SU-DHL-6 (cell line): Measurements from ENCODE around the gene SPATA20.

Experiments used
- H2AFZ ChIP-seq: fragments of 200-600 bp; sonication (generic); 2 replicates; pipeline ENCODE4 v1.6.1; 2014; ENCODE audit warnings: low read depth, mild to moderate bottlenecking, moderate library complexity, mixed read lengths, antibody characterized with exemption, low read length; ENCODE audit not compliant: severe bottlenecking
- H3F3A ChIP-seq: fragments of 200-600 bp; shearing (Covaris generic); 2 replicates; pipeline ENCODE4 v1.6.0; 2016; ENCODE audit warnings: antibody characterized with exemption, mild to moderate bottlenecking; ENCODE audit not compliant: insufficient read depth
- H3K27ac ChIP-seq: fragments of 200-600 bp; sonication (generic); 2 replicates; pipeline ENCODE4 v1.5.1; 2016; ENCODE audit warnings: low read depth, mild to moderate bottlenecking, low read length, moderate library complexity, mixed read lengths
- H3K27me3 ChIP-seq: fragments of 200-600 bp; sonication (generic), shearing (Covaris generic); 2 replicates; pipeline ENCODE4 v1.6.0; 2014; ENCODE audit warnings: mild to moderate bottlenecking, low read length
- H3K36me3 ChIP-seq: fragments of 200-600 bp; sonication (generic); 2 replicates; pipeline ENCODE4 v1.6.1; 2014; ENCODE audit warnings: mild to moderate bottlenecking, low read length, mixed read lengths
- H3K4me2 ChIP-seq: fragments of 300-600, 200-600 bp; shearing (Covaris generic), sonication (generic); 2 replicates; pipeline ENCODE4 v1.6.0; 2014; ENCODE audit warnings: low read length, low read depth, mild to moderate bottlenecking; ENCODE audit not compliant: poor library complexity, severe bottlenecking
- H3K4me3 ChIP-seq: fragments of 200-600 bp; sonication (generic); 2 replicates; pipeline ENCODE4 v1.5.1; 2014; ENCODE audit warnings: antibody characterized with exemption, low read length, mild to moderate bottlenecking, mixed read lengths; ENCODE audit not compliant: insufficient read depth, poor library complexity, severe bottlenecking
- H3K79me2 ChIP-seq: fragments of 200-600 bp; sonication (generic); 2 replicates; pipeline ENCODE4 v1.6.1; 2014; ENCODE audit warnings: mild to moderate bottlenecking, low read length, moderate library complexity; ENCODE audit not compliant: insufficient read depth
- H3K9ac ChIP-seq: fragments of 200-600 bp; sonication (generic); 2 replicates; pipeline ENCODE4 v1.7.0; 2014; ENCODE audit warnings: mild to moderate bottlenecking, low read length
- H3K9me2 ChIP-seq: fragments of 200-600 bp; sonication (generic); replicated peaks from 2 replicates; pipeline ENCODE4 v1.6.1; 2014; ENCODE audit warnings: low read length; ENCODE audit not compliant: insufficient read depth
- H3K9me3 ChIP-seq: fragments of 200-600 bp; sonication (generic); 2 replicates; pipeline ENCODE4 v1.6.1; 2014; ENCODE audit warnings: low read length, mixed read lengths; ENCODE audit not compliant: insufficient read depth
- H4K20me1 ChIP-seq: fragments of 200-600 bp; sonication (generic); 2 replicates; pipeline ENCODE4 v1.6.1; 2014; ENCODE audit warnings: low read depth, mild to moderate bottlenecking, antibody characterized with exemption, low read length, moderate library complexity, mixed read lengths
- CTCF ChIP-seq: fragments of 200-600 bp; sonication (generic); IDR thresholded peaks from one replicate; pipeline ENCODE4 v1.5.1; 2017; ENCODE audit warnings: antibody characterized with exemption, mild to moderate bottlenecking, low read length, moderate library complexity; ENCODE audit not compliant: insufficient read depth, poor library complexity, severe bottlenecking
- EZH2phosphoT487 ChIP-seq: fragments of 200-600 bp; sonication (generic), shearing (Covaris generic); conservative IDR thresholded peaks from 2 replicates; pipeline ENCODE4 v1.6.1; 2018; ENCODE audit warnings: mild to moderate bottlenecking, antibody characterized with exemption, low read length, moderate library complexity, mixed read lengths

SPATA20 gene

GRCh38 chr17:50577451-50577954 is 30.5 kb downstream of the SPATA20 start:
- Histone ChIP-seq H4K20me1 (no peaks in the 10 kb centered on the region), H3F3A (no peaks in the 10 kb centered on the region), H3K9me2 (no peaks in the 10 kb centered on the region), H3K36me3 (no peaks in the 10 kb centered on the region), H3K27ac (no peak overlapping the region), H3K4me2 (no peak overlapping the region), H3K4me3 (no peak overlapping the region), H3K27me3 (no peaks in the 10 kb centered on the region), H3K9me3 (no peaks in the 10 kb centered on the region), H2AFZ (no peak overlapping the region), H3K9ac (no peak overlapping the region), H3K79me2 (no peaks in the 10 kb centered on the region)
- TF ChIP-seq EZH2phosphoT487 (no peak), CTCF (no peak)

- Histone ChIP-seq H4K20me1 (no peaks in the 10 kb centered on the region), H2AFZ (no peak overlapping the region), H3K9me3 (no peaks in the 10 kb centered on the region), H3K27ac (no peak overlapping the region), H3K27me3 (no peaks in the 10 kb centered on the region), H3K4me2 (no peak overlapping the region), H3F3A (no peaks in the 10 kb centered on the region), H3K9ac (no peak overlapping the region), H3K4me3 (no peak overlapping the region), H3K79me2 (no peaks in the 10 kb centered on the region), H3K9me2 (no peaks in the 10 kb centered on the region), H3K36me3 (no peaks in the 10 kb centered on the region)
- TF ChIP-seq CTCF (no peak), EZH2phosphoT487 (no peak)
These were observed 31.2 kb downstream of the SPATA20 start for GRCh38 chr17:50578173-50578572.

- H3K27me3 ChIP-seq = no peaks in the 10 kb centered on the region
- no peak overlapping the region for H3K4me3 ChIP-seq
- H3K4me2 ChIP-seq = no peak overlapping the region
- no peaks in the 10 kb centered on the region for H3F3A ChIP-seq
- H3K9me2 ChIP-seq = no peaks in the 10 kb centered on the region
- no peak overlapping the region for H3K27ac ChIP-seq
- TF ChIP-seq EZH2phosphoT487 = no peak
- TF ChIP-seq CTCF = no peak
- no peaks in the 10 kb centered on the region for H3K79me2 ChIP-seq
- H4K20me1 ChIP-seq = no peaks in the 10 kb centered on the region
- H2AFZ ChIP-seq = no peak overlapping the region
- no peak overlapping the region for H3K9ac ChIP-seq
- no peaks in the 10 kb centered on the region for H3K36me3 ChIP-seq
- H3K9me3 ChIP-seq = no peaks in the 10 kb centered on the region
These were observed 32.4 kb downstream of the SPATA20 start for GRCh38 chr17:50579399-50579798.
